Sigmoid colon (tissue), 7 donors: Measurements from ENCODE around the gene NRP1. TPM values are rescaled to one million over a fixed set of nuclear protein-coding genes. Genes with fewer than 3 reads are reported as not detected.

Source experiments
- DNase-seq: peaks from one replicate; pipeline ENCODE4 v3.0.0-alpha.2; 2019
- H3K27ac ChIP-seq, 4 donors: fragments of 200-600 bp; sonication (generic); one replicate each; pipeline ENCODE4 v1.5.1; 2016 to 2019; ENCODE audit warnings: mild to moderate bottlenecking in 1 of 4
- H3K27me3 ChIP-seq, 3 donors: fragments of 200-600 bp; sonication (generic); one replicate each; pipeline ENCODE4 v1.5.1; 2019; ENCODE audit warnings: mild to moderate bottlenecking in 1 of 3
- H3K36me3 ChIP-seq, 4 donors: fragments of 200-600 bp; sonication (generic); one replicate each; pipeline ENCODE4 v1.5.1; 2016 to 2019
- H3K4me1 ChIP-seq, 4 donors: fragments of 200-600 bp; sonication (generic); one replicate each; pipeline ENCODE4 v1.5.1; 2017 to 2019
- H3K4me3 ChIP-seq, 4 donors: fragments of 200-600 bp; sonication (generic); one replicate each; pipeline ENCODE4 v1.5.1; 2017 to 2019; ENCODE audit warnings: mild to moderate bottlenecking in 2 of 4, moderate library complexity in 1 of 4
- H3K9me3 ChIP-seq, 4 donors: fragments of 200-600 bp in 3 of 4; sonication (generic) in 3 of 4; one replicate each; pipeline versions ENCODE4 v1.5.1 to v1.6.1; 2013 to 2019
- EP300 ChIP-seq, 4 donors: sonication (generic); formaldehyde crosslinking; IDR thresholded peaks; one replicate each; pipeline ENCODE4 v1.6.1; 2017; ENCODE audit warnings: antibody characterized with exemption in 4 of 4
- POLR2A ChIP-seq, 2 donors: fragments of 450-650 bp; IDR thresholded peaks; one replicate each; pipeline ENCODE4 v1.6.1; 2016; ENCODE audit warnings: antibody characterized with exemption in 2 of 2, mild to moderate bottlenecking in 2 of 2, moderate library complexity in 2 of 2
- POLR2AphosphoS5 ChIP-seq, 4 donors: sonication (generic); formaldehyde crosslinking; IDR thresholded peaks; one replicate each; pipeline ENCODE4 v1.6.1; 2017; ENCODE audit warnings: antibody characterized with exemption in 4 of 4
- WGBS, 2 donors: extraction: QIAGEN DNeasy Blood & Tissue Kit; methylation state at CpG; one replicate each; pipeline ENCODE4 v1.1.7; 2013; 5-methylcytosine and 5-hydroxymethylcytosine counted together
- intact Hi-C: fragments of 100-400 bp; cut with DNase I; formaldehyde crosslinking; loops from one replicate; pipeline ENCODE4 v1.15.1; 2023
- polyA plus RNA-seq, 3 donors: library from polyadenylated mRNA; stranded (reverse); fragments of 200-250 nt; gene quantifications; one replicate each; pipeline ENCODE4 v1.2.3, GENCODE V29; 2013
- total RNA-seq, 4 donors: library from RNA; depleted of rRNA; stranded (reverse); fragments of >200 nt; gene quantifications; one replicate each; pipeline ENCODE4 v1.1.0, GENCODE V29; 2016
- TF ChIP-seq, protein P1 (sequence below), 4 experiments: fragments of 450-650 bp in 3 of 4; fragments of 200-600 bp in 1 of 4; IDR thresholded peaks; one replicate each; pipeline ENCODE4 v1.5.1; 2016 to 2019; ENCODE audit warnings: antibody characterized with exemption in 4 of 4, mild to moderate bottlenecking in 3 of 4, moderate library complexity in 2 of 4
- donor health status: healthy with polysubstance abuse.
- donor health status: Bipolar disorder and iron deficiency.
- donor health status: healthy.

The NRP1 gene
- total and polyA plus RNA-seq, 7 donors: 3.6 to 52.4 (median 44.1) TPM

DNA sequence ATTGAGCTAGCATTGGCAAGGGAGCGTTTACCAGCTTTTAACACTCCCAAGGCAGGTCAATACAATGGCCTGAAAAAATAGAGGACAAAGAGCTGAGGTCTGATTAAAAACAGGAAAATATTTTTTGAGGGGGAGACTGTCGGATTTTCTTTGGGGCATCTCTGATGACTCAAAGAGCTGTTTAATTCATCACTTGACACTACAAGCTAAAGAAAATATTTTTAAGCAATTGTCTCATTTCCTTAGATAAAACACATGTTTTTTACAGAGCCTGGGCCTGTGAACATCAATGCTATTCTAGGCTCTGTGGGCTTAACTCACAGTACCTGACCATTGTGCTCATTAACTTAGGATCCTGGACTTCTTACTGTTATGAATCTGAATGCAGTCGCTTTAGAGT, 100.8 kb downstream of the NRP1 start:
- H3K4me3 ChIP-seq: no peak overlapping the region
- no peaks in the 10 kb centered on the region for H3K36me3 ChIP-seq
- peaks cover 0 to 21% (median 9%) of the 10 kb centered on the region in 4 donors for H3K4me1 ChIP-seq
- no peak for DNase-seq
- 90 to 95% methylated on average over 3 of the region's 3 CpGs for WGBS, 2 donors
- intact Hi-C loops: no loop called here
- TF ChIP-seq, protein P1, sequence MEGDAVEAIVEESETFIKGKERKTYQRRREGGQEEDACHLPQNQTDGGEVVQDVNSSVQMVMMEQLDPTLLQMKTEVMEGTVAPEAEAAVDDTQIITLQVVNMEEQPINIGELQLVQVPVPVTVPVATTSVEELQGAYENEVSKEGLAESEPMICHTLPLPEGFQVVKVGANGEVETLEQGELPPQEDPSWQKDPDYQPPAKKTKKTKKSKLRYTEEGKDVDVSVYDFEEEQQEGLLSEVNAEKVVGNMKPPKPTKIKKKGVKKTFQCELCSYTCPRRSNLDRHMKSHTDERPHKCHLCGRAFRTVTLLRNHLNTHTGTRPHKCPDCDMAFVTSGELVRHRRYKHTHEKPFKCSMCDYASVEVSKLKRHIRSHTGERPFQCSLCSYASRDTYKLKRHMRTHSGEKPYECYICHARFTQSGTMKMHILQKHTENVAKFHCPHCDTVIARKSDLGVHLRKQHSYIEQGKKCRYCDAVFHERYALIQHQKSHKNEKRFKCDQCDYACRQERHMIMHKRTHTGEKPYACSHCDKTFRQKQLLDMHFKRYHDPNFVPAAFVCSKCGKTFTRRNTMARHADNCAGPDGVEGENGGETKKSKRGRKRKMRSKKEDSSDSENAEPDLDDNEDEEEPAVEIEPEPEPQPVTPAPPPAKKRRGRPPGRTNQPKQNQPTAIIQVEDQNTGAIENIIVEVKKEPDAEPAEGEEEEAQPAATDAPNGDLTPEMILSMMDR (IDR thresholded peaks at IDR 0.05): no peak
- TF ChIP-seq EP300 (IDR thresholded peaks at IDR 0.05): no peak
- TF ChIP-seq POLR2A (IDR thresholded peaks at IDR 0.05): no peak
- peak overlapping the region in 1 of 4 donors; percentile 5 for H3K27ac ChIP-seq
- H3K9me3 ChIP-seq: no peaks in the 10 kb centered on the region
- H3K27me3 ChIP-seq: no peaks in the 10 kb centered on the region

DNA sequence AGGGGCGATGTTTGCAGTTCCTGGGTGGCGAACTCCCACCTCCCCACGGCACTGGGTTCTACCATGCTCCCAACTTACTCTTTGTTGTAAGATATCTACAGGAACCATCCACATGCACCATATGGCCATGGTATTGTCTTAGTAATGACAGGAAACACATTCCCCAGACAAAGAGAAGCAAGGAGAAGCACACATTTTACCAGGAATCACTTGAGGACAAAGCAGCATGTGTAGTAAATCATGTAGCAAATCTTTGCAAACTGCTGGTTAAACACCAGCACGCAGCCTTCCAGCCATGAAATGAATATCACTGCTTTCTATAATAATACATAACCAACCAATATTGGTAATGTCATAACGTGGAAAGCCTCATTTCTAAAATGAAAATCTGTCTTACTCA, 101.2 kb downstream of the NRP1 start:
- no peak overlapping the region for H3K4me3 ChIP-seq
- H3K4me1 ChIP-seq: peaks cover 0 to 19% (median 8%) of the 10 kb centered on the region in 4 donors
- H3K36me3 ChIP-seq: no peaks in the 10 kb centered on the region
- intact Hi-C loops: no loop called here
- H3K9me3 ChIP-seq: no peaks in the 10 kb centered on the region
- no peak for DNase-seq
- H3K27me3 ChIP-seq: no peaks in the 10 kb centered on the region
- peak overlapping the region in 1 of 4 donors; percentile 4 for H3K27ac ChIP-seq
- TF ChIP-seq POLR2A (IDR thresholded peaks at IDR 0.05) (no peak), POLR2AphosphoS5 (IDR thresholded peaks at IDR 0.05) (no peak), EP300 (IDR thresholded peaks at IDR 0.05) (no peak)
- TF ChIP-seq, protein P1 (IDR thresholded peaks at IDR 0.05): no peak
- WGBS, 2 donors: 85 to 86% methylated on average over 5 of the region's 5 CpGs

DNA sequence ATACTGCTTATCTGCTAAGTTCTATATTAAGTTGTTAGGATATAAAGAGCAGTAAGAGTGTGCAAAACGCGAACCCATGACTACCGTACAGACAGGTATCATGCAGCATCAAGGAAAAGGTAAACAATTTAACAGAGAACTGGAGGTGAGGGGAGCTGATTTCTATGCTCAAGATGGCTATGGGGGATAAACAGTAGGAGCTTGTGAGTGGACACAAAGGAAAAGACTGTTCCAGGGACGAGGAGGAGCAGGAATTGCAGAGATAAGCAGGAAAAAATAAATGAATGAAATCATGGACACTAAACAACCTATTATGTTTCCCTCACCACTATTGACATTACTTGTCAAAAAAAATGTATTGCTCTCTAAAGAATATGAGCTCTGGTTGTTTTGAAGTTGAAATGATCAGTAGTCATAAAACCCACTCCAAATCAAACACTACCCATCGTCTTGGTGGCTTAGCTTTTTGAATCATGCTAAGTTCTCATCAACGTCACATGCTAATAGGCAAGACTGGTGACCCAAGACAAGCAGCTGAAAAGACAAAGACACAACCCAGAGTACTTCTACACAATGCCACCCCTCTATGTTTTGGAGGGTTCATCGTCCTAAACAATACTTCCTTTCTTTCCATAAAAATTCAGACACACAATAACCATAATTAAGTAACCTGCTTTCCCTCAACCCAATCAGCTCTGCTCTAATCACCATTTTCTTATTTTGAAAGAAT, 102.7 kb downstream of the NRP1 start:
- DNase-seq: no peak
- no peak overlapping the region for H3K4me3 ChIP-seq
- TF ChIP-seq POLR2AphosphoS5 (IDR thresholded peaks at IDR 0.05): no peak
- TF ChIP-seq POLR2A (IDR thresholded peaks at IDR 0.05): no peak
- TF ChIP-seq EP300 (IDR thresholded peaks at IDR 0.05): no peak
- TF ChIP-seq, protein P1 (IDR thresholded peaks at IDR 0.05): no peak
- peaks cover 0 to 19% (median 5%) of the 10 kb centered on the region in 4 donors for H3K4me1 ChIP-seq
- intact Hi-C loops: no loop called here
- WGBS, 2 donors: 84 to 87% methylated on average over 7 of the region's 7 CpGs
- H3K27me3 ChIP-seq: no peaks in the 10 kb centered on the region
- H3K36me3 ChIP-seq: no peaks in the 10 kb centered on the region
- H3K27ac ChIP-seq: no peak overlapping the region
- H3K9me3 ChIP-seq: no peaks in the 10 kb centered on the region

DNA sequence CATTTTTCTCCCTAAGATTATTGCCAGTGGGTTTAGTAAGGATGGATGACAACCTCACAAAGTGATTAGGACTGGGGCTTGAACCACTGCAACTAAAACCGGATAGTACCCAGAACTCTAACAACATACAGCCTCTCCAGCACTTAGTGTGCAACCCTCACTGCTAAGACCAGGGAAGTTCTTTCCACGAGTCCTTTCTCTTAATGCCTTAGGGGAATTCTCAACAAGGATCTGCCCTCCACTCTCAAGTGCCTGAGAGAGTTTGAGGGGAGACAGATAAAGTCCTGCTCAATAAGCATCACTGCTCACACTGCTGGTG, 104.6 kb downstream of the NRP1 start:
- DNase-seq: no peak
- no peak overlapping the region for H3K27ac ChIP-seq
- intact Hi-C loops: no loop called here
- WGBS, 2 donors: 83 to 87% methylated on average over 2 of the region's 2 CpGs
- H3K9me3 ChIP-seq: no peaks in the 10 kb centered on the region
- H3K4me3 ChIP-seq: no peak overlapping the region
- H3K4me1 ChIP-seq: peaks cover 0 to 10% (median 4%) of the 10 kb centered on the region in 4 donors
- H3K36me3 ChIP-seq: peaks cover 0 to 13% (median 0%) of the 10 kb centered on the region in 4 donors
- TF ChIP-seq POLR2AphosphoS5 (IDR thresholded peaks at IDR 0.05) (no peak), POLR2A (IDR thresholded peaks at IDR 0.05) (no peak), EP300 (IDR thresholded peaks at IDR 0.05) (no peak)
- TF ChIP-seq, protein P1 (IDR thresholded peaks at IDR 0.05): no peak
- no peaks in the 10 kb centered on the region for H3K27me3 ChIP-seq
